ENCODE results near the gene PRR23E.

The PRR23E gene, protein sequence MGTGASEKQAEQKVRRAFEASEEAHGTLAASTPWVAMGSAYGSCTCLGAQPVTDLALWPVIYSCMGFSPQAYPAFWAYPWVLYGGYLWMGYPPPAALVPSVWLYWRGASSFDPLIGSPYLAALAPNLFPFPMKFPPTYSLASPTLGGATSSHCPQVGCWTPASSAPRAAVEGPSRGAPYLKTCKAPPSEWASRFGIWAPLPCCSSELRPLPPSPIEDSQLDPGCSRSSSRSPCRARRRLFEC

DNA sequence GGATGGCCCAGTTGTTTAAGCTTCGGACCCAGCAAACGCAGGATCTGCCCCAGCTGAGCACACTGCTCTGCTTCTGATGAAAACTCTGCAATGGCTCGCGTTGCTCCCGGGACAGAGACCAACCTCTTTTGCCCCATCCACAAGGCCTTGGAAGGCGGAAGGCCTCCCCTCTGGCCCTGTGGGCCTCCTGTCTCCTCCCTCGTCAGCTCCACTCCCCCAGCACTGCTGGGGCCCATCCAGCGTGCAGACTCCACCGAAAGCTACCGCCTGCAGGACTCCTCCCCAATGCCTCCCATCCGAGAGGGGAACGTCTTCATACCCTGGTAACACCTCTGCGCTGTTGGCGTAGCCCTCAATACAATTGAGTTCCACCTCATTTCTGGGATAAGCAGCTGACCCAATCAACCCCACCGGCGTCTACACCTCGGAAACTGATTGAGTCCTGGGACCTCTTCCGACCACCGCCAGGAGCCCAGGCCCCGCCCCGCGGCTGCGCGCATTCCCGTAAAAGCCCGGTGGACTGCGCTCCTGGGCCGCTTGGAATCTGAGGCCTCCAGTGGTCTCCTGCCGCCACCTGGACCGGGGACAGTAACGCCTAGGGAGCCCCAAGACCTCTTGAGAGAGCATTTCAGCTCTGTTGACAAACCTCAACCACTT, at the start of gene PRR23E:
TSS of gene PRR23E (plus strand) at position 556 of the 657 bp plus-strand sequence. CDS start 3,555 bp downstream, outside the sequence.
- DNase-seq, result no peak

DNA sequence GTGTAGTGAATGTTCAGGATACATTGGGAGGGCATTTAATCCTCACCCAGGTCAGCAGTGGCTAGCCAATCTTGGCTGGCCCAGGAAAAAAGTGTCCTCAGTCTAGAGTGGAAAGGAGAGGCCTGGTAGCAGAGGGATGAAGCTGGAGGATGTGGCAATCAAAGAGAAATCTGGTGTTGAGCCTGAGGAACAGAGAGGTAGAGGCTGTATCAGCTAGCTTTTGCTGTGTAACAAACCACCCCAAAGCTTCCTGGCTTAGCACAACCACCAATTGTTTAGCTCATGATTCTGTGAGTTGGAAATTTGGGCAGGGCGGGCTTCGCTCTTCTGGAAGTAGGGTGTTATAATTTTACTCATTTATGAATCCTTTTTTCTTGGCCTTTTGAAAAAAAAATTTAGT, 49.8 kb upstream of the PRR23E start:
- DNase-seq, result no peak

DNA sequence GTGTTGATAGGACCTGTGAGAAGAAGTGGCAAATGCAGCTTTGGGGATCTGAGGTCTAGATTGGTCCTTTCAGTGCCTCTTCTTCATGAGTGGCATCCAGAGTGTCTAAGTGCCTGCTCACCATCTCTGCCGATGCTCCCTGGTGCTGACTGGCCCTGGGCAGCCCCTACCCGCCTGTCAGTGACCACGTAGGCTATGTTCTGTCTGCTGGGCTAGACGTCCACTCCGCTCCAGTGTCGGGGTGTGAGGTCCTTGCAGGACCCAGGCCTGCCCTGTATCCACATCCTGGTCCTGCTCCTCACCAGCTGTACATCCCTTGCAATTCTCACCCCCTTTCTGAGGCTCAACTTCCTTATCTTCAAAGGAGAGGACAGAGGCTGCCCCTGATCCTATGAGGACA, 48.3 kb upstream of the PRR23E start:
- DNase-seq, result no peak

DNA sequence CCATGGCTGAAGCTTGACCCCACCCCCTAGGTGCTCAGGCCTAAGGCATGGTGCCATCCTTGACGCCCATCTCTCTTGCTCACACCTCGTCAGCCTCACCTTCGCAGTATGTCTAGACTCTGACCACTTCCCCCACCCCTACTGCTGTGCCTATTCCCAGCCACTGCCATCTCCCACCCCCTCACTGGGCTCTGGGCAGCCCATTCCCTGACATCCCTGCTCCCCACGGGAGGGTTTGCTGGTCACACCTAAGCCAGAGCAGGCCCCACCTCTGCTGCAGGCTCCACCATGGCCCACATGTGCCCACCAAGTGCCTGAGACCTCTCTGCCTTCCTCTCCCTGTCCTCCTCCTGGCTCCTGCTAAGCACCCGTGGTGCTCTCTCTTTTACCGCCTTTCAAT, 47.7 kb upstream of the PRR23E start:
- DNase-seq, result no peak

DNA sequence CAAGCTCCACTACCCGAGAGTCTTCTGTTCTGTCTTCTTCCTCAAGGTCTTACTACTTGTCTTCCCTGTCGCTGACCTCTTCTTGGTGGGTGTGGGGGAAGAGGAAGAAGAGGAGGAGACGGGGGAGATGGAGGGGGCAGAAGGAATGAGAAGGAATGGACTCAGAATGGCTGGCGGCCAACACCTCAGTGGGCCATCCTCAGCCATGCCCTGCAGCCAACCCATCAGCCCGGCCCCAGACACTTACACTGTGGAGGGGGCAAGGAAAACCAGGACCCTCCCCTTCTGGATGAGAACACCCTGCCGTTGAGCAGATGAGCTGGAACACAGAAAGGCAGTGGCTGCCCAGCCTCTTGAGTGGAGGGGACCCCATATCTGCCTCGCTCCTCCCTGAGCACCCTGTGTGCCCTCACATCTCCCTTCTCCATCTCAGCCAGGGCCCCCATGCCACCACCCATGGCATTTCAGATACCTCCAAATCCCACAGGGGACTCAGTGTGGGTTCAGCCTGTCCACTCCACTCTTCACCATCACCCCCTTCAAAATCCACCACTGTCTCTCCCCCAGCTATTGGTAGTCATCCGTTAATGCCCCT, 45.5 kb upstream of the PRR23E start:
- DNase-seq, result no peak

DNA sequence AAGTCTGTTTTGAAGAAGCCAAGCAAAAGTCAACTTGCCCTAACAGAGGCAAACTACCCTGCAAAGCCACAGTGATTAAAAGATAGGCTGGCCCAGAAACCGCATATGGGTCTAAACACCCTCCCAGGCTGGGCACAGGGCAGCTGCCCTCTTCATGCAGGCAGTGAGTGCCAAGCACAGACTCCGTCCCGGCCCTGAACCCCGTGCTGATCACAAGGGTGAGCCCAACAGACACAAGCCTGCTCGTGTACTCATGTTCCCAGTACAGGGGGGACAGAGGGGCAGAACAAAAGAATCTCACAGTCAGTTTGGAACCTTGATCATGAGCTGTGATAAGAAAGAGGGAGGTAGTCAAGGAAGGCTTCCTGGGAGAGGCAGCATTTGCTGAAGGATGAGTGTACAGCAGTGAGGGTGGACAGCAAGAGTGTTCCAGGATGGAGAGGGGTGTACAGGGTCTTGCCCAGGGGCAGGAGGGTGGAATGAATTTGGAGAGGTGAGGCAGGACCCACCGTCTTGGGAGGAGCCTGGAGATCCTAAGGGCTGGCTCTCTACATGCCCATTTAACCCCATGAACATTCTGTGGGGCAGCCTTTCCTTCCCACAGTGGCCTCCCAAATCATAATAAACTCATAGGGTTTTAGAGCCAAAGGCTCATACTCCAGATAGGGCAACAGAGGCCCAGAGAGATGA, 43.2 kb upstream of the PRR23E start:
- DNase-seq, result no peak

DNA sequence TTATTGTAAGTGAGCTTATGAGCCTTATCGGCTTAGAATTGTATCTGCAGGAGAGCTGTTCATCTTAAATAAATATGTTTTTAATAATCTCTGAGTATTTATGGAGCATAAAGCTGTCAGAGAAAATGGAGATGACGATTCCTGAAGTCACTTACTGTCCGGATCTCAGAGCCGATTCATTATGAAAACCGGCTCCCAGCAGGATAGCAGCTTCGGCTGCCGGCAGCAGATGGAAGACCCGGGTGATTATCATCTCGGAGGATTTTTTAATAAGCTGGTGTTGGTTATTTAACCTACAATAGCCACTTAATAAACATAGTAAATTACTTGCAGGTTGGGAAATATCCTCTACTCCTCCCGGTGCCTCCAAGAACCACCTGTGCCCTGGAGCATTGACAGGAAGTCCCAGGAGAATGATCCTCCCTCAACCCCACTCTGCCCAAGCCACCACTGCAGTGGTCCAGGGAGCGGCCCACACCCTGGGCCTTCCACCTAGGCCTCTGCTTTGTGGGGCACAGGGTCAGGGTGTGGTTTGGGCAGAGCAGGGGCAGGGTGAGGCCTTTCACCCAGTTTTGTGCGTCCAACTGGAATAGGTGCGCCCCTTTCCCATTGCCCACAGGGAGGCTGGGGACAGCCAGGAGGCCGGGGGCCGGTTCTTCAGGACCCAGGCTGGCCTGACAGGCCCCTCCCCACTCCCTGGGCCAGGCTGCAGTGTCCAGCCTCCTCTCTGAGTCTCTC, 42.2 kb upstream of the PRR23E start:
- DNase-seq, result no peak

DNA sequence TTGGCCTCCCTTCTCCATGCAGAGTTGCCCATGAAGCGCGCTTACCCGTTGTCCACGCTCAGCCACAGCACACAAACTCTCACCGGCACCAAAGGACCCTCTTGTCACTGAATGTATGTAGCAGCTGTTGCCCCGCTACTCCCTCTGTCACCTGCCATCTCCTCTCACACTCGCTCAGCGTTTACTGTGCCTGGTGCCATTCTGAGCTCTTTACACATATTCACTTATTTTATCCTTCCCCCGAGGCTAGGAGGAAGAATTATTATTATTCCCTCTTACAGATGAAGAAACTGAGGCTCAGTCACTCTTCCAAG, 41.7 kb upstream of the PRR23E start:
- DNase-seq, result no peak

DNA sequence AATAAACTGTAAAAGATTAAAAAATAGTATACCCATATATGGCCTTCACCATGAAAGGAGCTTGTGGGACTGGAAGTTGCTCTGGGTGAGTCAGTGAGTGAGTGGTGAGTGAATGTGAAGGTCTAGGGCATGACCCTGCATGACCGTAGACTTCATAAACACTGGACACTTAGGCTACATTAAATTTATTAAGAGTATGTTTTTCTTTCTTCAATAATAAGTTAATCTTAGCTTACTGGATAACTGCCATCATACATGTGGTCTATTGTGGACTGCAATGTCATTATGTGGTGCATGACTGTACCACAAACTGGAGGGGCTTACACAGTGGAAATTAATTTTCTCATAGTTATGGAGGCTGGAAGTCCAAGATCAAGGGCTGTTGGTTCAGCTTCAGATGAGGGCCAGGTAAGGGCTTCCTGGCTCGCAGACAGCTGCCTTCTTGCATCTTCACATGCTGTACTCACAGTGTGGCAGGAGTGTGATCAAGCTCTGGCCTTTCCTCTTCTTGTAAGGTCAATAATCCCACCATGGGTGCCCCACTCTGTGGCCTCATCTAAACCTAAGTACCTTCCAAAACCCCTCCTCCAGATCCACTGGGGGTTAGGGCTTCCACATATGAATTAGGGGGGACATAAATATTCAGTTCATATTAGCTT, 40.8 kb upstream of the PRR23E start:
- no peak for DNase-seq

DNA sequence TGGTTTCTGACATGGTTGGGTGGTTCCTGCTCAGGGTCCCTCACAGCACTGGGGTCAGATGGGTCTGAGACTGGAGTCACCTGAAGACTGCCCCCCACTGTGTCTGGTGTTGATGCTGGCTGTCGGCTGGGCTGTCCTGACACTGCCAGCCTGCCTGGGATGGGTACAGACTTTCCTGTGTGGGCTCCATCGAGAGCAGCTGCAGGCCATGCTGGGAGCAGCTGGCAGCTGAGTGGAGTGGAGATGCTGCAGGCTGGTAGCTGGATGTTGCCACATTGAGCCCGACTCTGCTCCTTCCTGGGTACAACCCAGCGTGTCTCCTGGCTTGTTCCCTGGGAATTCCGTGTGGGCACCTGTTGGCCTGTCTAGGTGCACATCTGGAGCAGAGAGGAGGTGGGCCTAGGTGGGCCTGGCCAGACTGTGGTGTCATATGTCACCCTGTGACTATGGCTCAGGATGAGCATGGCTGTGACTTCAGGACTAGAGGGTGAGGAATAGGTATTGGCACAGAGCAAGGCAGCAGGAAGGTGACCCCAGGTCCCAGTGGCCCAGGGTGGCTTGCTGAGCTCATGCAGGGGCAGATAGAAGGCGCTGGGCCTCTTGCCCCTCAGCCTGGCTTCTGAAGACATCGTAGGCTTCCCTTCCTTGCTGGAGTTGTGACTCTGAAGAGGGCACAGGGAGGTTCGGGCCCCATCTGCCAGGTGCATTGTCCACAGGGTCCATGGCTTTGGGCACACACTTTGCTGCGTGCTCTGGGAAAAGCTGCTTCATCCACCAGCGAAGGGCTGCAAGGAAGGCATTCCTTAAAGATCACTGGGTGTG, 40.0 kb upstream of the PRR23E start:
- no peak for DNase-seq

DNA sequence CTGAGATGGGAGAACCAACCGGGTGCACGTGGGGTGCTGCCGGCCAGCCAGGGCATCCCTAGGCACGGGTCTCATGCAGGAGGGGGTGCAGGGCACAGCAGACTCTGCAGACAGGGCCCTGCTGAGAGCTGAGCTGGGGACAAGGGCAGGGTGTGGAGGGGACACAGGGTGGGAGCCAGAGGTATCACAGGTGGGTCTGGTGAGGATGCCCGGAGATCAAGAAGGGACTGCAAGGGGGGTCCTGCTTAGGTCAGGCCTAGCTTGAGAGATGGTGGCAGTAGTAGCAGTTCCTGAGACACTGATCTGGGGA, 39.5 kb upstream of the PRR23E start:
- no peak for DNase-seq

DNA sequence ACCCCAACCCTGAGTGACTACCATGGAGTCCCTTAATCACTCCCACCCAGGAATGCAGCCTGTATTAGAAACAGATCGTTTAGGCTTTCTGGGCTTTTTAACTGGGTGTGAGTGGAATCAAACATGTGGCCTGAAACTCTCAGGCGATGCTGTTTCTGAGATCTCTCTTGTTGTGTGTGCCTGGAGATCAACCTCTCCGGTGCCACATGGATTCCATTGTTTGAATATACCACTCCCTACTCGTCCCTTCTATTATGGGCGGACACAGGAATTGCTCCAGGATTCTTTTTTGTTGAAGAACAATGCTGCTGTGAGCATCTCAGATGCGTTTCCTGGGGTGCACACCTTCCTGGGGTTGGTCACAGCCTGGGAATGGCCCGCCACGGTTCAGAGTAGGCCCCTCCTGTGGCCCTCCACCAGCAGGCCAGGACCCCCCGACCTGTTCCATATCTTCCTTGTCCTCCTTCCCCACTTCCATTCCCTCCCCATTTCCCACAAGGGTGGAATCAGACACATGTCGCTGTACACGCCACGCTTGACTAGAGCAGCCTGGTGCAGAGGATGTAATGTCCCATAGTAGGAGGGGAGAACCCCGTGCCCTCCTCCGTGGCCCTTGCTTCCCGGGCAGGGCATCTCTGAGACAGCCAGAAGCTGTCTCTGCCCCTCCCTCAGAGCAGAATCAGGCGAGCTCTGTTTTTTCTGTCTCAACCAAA, 36.4 kb upstream of the PRR23E start:
- DNase-seq, result no peak

DNA sequence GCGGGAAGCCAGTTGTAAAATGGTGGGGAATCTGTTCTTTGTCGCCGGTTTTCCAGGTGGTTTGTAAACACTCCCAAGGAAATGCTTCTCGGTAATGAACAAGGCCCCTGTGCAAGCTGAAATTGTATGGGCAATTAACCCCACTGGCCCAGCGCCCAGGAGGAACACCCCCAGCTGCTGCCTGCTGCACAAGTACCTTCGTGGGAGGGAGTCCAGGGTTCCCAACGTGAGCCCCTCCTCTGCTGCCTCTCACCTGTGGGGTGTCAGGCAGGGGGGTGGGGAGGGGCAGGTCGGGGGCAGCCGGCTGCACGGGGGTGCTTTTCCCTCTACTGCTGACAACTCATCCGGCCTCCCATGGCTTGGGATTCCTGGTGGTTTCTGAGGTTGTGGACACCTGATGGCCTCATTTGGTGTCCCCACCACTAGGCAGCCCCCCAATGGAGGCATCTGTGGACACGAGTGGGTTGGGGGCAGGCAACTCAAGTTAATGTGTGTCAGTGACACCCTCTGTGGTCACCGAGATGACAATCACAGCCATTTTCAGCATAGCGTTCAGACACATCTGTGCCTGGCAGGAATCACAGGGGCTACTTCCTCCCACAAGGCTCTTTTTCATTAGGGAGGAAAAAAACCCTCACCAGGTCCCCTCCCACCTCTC, 35.6 kb upstream of the PRR23E start:
- DNase-seq, result no peak

DNA sequence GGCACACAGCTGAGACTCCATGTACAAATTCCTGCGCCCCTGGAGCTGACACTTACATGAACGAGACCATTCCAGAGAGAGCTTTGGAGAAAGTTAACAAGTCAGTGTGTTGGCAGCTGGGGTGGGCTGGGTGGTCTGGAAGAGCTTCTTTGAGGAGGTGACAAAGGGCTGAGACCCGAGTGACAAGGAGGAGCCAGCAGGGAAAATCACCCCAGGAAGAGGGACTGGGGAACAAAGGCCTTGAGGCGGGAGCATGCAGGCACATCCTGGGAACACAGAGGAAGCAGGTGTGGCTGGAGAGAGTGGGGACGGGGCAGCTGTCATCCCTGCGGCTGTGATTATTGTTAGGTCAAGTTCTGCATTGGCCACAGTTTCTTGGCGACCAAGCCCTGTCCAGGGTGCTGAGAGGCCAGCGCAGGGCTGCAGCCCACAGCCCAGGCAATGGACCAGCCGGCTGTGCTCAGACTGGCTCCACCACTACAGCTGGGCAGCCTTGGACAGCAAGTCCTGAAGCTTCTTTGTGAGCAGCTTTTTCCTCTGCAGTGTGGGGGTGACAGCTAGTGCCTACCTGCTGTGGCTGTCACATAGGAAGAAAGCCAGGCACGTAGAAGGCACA, 34.2 kb upstream of the PRR23E start:
- DNase-seq, result no peak

DNA sequence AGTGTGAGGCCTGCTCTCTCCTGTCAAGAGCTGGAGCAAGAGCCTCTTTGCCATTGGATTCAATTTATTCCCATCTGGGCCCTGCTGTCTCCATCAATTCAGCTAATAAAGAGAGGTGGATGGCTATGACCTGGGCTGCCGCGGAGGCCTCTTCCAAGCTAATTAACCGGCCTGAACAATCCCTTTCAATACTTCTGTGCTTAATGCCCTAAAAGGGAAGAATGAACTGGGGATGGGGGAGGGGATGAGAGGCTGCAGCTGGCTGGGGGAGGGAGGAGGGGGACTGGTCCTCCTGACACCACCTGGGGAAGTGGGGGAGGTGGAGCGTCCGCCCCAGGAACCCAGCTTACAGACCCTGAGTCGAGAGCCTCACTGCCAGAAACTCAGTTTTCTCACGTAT, 33.4 kb upstream of the PRR23E start:
- DNase-seq, result no peak

DNA sequence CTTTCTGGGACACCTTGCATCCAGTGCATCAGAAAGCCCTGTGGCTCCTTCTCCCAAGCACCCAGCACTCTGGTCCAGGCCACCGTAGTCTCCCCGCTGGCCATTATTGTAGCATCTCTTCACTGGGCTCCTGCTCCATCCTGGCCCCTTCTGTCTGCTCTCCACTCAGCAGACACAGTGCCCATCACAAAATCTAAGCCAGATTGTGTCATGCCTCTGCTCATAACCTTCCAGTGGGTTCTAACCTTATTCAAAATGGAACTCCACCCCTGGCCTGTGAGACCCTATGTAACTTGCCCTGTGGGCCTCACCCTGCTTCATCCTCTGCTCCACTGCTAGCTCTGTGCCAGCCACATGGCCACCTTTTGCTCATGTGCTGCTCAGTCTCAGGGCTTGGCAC, 31.7 kb upstream of the PRR23E start:
- no peak for DNase-seq

DNA sequence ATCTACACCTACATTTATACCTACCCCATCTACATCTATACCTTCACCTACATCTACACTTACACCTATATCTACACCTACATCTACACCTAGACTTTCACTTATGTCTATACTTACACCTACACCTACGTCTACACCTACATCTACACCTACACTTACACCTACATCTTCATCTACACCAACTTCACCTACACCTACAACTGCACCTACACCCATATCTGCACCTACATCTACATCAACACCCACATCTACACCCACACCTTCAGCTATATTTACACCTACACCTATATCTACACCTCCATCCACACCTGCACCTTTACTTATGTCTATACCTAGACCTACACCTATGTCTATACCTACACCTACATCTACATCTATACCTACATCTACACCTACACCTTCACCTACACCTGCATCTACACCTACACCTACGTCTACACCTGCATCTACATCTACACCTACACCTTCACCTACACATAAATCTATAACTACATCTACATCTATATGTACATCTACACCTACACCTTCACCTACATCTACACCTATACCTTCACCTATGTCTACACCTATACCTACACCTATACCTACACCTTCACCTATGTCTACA, 30.9 kb upstream of the PRR23E start:
- DNase-seq, result no peak

DNA sequence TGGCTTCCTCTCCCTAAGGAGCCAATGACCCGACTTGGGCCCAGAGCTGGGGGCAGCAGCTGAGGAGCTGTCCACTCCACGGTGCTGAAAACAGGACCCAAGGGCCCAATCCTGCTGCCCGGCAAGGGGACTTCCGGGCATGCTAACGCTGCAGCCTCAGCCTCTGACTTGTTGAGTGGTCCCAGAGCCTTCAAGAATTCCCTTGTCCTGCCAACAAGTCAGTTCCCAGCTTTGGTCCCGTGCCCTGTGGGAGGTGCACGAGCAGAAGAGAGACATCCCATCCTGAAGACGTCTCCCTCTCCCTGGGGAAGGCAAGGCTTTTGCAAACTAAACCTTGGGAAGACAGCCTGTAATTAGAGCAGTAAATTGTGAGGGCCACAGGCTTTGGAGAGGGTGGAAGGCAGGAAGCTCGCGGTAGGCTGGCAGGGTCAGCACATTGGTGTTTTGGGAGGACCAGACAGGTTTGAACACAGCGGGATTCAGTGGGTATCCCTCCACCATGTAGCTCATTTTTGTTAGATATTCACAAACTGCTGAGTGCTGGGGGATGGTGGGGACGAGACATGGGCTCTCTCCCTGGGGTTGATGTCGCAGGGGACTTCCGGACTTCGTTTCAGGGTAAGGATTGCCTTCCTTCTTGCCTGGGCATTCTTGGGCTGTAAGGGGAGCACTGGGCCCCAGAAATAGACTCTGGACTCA, 29.8 kb upstream of the PRR23E start:
- no peak for DNase-seq

DNA sequence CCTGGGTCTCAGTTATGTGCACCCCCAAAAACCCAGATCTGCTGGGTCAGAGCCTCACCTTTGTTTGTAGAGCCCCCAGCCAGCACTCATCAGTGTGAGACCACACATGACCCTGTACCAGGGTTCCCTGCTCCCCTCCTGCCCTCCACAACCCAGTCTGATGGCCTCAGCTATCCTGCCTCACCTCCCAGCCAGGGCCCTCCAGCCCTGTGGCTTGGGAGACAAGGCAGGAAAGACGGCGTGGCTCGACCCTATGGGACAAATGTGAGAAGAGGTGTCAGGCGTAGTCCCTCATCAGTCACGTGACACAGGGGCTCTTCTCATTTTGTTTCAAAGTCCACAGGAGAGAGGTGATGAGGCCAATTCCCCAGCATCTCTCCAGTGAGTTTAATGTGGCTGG, 28.3 kb upstream of the PRR23E start:
- DNase-seq, result no peak

Measured in activated CD4-positive, CD25-positive, alpha-beta regulatory T cell (primary cell).